ENCODE data around the gene SSBP1.

The SSBP1 gene

DNA sequence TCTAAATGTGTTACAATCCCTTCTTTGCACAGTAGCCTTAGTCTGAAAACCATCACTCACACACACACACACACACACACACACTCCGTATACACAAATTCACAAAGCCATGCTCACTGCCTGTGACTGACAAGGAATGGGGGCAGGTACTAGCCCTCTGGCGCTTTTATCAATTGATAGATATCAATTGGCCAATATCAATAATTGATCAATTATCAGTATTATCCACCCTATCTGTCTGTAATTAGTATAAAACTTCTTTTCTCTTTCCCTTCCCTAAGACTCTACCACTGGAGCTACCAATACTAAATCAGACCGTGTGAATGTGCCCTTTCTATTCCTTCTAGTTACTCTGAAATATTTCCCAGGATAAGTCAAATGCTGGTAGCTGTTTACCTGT, 38.3 kb upstream of the SSBP1 start:
- ATAC-seq: no peak
- TF ChIP-seq OSR1 (CRISPR knock-in tag; IDR thresholded peaks at IDR 0.05) (no peak), ISL1 (CRISPR knock-in tag; IDR thresholded peaks at IDR 0.05) (no peak), ZFP3 (CRISPR knock-in tag; IDR thresholded peaks at IDR 0.05) (no peak), ZNF8 (CRISPR knock-in tag; IDR thresholded peaks at IDR 0.05) (no peak), ARNTL (CRISPR knock-in tag; IDR thresholded peaks at IDR 0.05; ENCODE audit: borderline replicate concordance, low read depth) (no peak), SNAI2 (CRISPR knock-in tag; IDR thresholded peaks at IDR 0.05) (no peak), ESRRG (CRISPR knock-in tag; IDR thresholded peaks at IDR 0.05) (no peak), TCF4 (CRISPR knock-in tag; IDR thresholded peaks at IDR 0.05; ENCODE audit: borderline replicate concordance) (no peak), PPARA (CRISPR knock-in tag; IDR thresholded peaks at IDR 0.05; ENCODE audit: borderline replicate concordance) (no peak), TOX (CRISPR knock-in tag; IDR thresholded peaks at IDR 0.05; ENCODE audit: borderline replicate concordance) (no peak), ZNF565 (CRISPR knock-in tag; conservative IDR thresholded peaks at IDR 0.05; ENCODE audit: low read depth) (no peak)
- TF ChIP-seq, protein P1, sequence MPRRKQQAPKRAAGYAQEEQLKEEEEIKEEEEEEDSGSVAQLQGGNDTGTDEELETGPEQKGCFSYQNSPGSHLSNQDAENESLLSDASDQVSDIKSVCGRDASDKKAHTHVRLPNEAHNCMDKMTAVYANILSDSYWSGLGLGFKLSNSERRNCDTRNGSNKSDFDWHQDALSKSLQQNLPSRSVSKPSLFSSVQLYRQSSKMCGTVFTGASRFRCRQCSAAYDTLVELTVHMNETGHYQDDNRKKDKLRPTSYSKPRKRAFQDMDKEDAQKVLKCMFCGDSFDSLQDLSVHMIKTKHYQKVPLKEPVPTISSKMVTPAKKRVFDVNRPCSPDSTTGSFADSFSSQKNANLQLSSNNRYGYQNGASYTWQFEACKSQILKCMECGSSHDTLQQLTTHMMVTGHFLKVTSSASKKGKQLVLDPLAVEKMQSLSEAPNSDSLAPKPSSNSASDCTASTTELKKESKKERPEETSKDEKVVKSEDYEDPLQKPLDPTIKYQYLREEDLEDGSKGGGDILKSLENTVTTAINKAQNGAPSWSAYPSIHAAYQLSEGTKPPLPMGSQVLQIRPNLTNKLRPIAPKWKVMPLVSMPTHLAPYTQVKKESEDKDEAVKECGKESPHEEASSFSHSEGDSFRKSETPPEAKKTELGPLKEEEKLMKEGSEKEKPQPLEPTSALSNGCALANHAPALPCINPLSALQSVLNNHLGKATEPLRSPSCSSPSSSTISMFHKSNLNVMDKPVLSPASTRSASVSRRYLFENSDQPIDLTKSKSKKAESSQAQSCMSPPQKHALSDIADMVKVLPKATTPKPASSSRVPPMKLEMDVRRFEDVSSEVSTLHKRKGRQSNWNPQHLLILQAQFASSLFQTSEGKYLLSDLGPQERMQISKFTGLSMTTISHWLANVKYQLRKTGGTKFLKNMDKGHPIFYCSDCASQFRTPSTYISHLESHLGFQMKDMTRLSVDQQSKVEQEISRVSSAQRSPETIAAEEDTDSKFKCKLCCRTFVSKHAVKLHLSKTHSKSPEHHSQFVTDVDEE (CRISPR knock-in tag; IDR thresholded peaks at IDR 0.05): no peak
- TF ChIP-seq, protein P2, sequence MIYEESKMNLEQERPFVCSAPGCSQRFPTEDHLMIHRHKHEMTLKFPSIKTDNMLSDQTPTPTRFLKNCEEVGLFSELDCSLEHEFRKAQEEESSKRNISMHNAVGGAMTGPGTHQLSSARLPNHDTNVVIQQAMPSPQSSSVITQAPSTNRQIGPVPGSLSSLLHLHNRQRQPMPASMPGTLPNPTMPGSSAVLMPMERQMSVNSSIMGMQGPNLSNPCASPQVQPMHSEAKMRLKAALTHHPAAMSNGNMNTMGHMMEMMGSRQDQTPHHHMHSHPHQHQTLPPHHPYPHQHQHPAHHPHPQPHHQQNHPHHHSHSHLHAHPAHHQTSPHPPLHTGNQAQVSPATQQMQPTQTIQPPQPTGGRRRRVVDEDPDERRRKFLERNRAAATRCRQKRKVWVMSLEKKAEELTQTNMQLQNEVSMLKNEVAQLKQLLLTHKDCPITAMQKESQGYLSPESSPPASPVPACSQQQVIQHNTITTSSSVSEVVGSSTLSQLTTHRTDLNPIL (CRISPR knock-in tag; IDR thresholded peaks at IDR 0.05; ENCODE audit: low read depth): no peak
- TF ChIP-seq, protein P3, sequence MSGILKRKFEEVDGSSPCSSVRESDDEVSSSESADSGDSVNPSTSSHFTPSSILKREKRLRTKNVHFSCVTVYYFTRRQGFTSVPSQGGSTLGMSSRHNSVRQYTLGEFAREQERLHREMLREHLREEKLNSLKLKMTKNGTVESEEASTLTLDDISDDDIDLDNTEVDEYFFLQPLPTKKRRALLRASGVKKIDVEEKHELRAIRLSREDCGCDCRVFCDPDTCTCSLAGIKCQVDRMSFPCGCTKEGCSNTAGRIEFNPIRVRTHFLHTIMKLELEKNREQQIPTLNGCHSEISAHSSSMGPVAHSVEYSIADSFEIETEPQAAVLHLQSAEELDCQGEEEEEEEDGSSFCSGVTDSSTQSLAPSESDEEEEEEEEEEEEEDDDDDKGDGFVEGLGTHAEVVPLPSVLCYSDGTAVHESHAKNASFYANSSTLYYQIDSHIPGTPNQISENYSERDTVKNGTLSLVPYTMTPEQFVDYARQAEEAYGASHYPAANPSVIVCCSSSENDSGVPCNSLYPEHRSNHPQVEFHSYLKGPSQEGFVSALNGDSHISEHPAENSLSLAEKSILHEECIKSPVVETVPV (CRISPR knock-in tag; IDR thresholded peaks at IDR 0.05): no peak
- TF ChIP-seq, protein P4, sequence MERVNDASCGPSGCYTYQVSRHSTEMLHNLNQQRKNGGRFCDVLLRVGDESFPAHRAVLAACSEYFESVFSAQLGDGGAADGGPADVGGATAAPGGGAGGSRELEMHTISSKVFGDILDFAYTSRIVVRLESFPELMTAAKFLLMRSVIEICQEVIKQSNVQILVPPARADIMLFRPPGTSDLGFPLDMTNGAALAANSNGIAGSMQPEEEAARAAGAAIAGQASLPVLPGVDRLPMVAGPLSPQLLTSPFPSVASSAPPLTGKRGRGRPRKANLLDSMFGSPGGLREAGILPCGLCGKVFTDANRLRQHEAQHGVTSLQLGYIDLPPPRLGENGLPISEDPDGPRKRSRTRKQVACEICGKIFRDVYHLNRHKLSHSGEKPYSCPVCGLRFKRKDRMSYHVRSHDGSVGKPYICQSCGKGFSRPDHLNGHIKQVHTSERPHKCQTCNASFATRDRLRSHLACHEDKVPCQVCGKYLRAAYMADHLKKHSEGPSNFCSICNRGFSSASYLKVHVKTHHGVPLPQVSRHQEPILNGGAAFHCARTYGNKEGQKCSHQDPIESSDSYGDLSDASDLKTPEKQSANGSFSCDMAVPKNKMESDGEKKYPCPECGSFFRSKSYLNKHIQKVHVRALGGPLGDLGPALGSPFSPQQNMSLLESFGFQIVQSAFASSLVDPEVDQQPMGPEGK (CRISPR knock-in tag; IDR thresholded peaks at IDR 0.05; ENCODE audit: borderline replicate concordance): no peak

DNA sequence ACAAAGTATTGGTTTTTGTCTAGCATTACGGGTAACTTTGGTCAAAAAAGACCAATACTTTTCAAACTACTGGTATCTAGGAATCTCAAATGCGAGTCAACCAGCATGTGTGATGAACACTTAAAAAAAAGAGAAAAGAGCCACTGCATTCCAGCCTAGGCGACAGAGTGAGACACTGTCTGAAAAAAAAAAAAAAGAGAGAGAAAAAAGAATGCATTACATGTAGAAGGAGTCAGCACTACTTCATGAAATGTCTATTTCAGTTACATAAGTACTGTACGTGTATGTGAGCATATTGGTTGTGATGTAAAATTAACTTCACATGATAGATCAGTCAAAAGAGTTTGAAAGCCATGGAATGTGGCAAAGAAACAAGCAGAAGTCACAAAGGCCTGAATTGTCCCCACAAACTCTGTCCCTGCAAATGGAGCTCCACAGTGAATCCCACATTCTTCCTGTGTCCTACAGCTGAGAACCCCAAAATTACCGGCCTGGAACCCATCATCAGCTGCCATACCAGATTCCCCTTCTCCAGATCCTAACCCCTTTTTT, 37.8 kb upstream of the SSBP1 start:
- ATAC-seq: no peak; the same call in 2 of the 3 replicates
- TF ChIP-seq, protein P3 (CRISPR knock-in tag; IDR thresholded peaks at IDR 0.05): no peak
- TF ChIP-seq, protein P1 (CRISPR knock-in tag; IDR thresholded peaks at IDR 0.05): no peak

DNA sequence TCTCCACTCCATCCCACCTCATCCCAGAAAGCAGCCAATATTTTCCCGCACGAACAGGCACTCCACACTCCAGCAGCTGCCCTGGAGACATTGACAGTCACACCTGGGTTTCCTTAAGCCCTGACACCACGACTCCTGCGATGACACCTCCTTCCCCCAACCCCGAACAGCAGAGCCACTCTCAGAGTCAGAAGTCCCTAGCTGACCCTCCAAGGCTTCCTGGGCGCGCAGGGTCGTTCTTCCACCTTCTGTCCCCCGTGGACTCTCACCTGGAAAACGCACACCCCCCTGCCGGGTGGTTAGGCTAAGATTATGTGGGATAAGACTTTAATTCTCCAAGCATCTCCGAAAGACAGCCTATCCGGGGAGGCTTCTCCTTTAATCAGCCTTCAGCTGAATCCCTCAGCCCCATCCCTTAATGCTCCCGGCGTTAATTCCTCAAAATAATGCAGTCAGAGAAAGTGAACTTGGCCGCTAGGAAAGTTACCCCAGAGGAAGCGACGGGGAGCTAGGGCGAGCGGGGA, 37.2 kb upstream of the SSBP1 start:
- peak; percentile 50 for ATAC-seq

More for the DNA sequence above, 37.2 kb upstream of the SSBP1 start:
- TF ChIP-seq RARB (CRISPR knock-in tag; IDR thresholded peaks at IDR 0.05): no peak

Data from SK-N-SH treated with all-trans-retinoic acid at 6 μM for 48 hours (cell line).